NCI-H2171 (cell line): ENCODE data around the gene S100Z.
A peak's percentile ranks its signal among the peaks of the same experiment; 100 is the strongest.
"Not testable (repeated sequence)": the region's sequence is repeated elsewhere in the genome, so short reads cannot be mapped to it uniquely, and the experiment has no call there.

Experiments
- DNase-seq: peaks from one replicate; lab custom pipeline; 2025; lab: John Stamatoyannopoulos, UW

Gene S100Z

GRCh38 chr5:76849419-76850291 is at the start of gene S100Z:
Gene S100Z, plus strand, starts transcription at chr5:76850014. Its CDS starts 25,346 bp downstream, at chr5:76875360.
- no peak for DNase-seq

GRCh38 chr5:76800579-76800978 is 49.2 kb upstream of the S100Z start:
- DNase-seq: no peak

- no peak for DNase-seq
Measured at GRCh38 chr5:76801159-76801802, 48.5 kb upstream of the S100Z start.

- no peak for DNase-seq
Measured at GRCh38 chr5:76801803-76802195, 48.0 kb upstream of the S100Z start.

- no peak for DNase-seq
Measured at GRCh38 chr5:76804266-76804665, 45.5 kb upstream of the S100Z start.

- no peak for DNase-seq
Measured at GRCh38 chr5:76805821-76806505, 43.9 kb upstream of the S100Z start.

- DNase-seq: no peak
Measured at GRCh38 chr5:76807296-76807695, 42.5 kb upstream of the S100Z start.

- DNase-seq: no peak
Measured at GRCh38 chr5:76808141-76808691, 41.6 kb upstream of the S100Z start.

GRCh38 chr5:76809141-76809540 is 40.7 kb upstream of the S100Z start:
- no peak for DNase-seq

- no peak for DNase-seq
Measured at GRCh38 chr5:76810236-76810635, 39.6 kb upstream of the S100Z start.

GRCh38 chr5:76811214-76811613 is 38.6 kb upstream of the S100Z start:
- DNase-seq: no peak

GRCh38 chr5:76812209-76812608 is 37.6 kb upstream of the S100Z start:
- not testable (repeated sequence) for DNase-seq

- no peak for DNase-seq
Measured at GRCh38 chr5:76813982-76814562, 35.7 kb upstream of the S100Z start.

- no peak for DNase-seq
Measured at GRCh38 chr5:76816110-76816831, 33.5 kb upstream of the S100Z start.

GRCh38 chr5:76818844-76819831 is 30.7 kb upstream of the S100Z start, which contains the start of gene F2RL1:
Gene F2RL1, plus strand, starts transcription at chr5:76819030. Its CDS starts 153 bp downstream, at chr5:76819183.
- peak; percentile 78 for DNase-seq

- DNase-seq: no peak
Measured at GRCh38 chr5:76819851-76820525, 29.8 kb upstream of the S100Z start.

- DNase-seq: no peak
Measured at GRCh38 chr5:76820526-76820890, 29.3 kb upstream of the S100Z start.

GRCh38 chr5:76821136-76821535 is 28.7 kb upstream of the S100Z start:
- no peak for DNase-seq

GRCh38 chr5:76822105-76822731 is 27.6 kb upstream of the S100Z start:
- not testable (repeated sequence) for DNase-seq
